ENCODE data around the gene ENOX1.

DNA sequence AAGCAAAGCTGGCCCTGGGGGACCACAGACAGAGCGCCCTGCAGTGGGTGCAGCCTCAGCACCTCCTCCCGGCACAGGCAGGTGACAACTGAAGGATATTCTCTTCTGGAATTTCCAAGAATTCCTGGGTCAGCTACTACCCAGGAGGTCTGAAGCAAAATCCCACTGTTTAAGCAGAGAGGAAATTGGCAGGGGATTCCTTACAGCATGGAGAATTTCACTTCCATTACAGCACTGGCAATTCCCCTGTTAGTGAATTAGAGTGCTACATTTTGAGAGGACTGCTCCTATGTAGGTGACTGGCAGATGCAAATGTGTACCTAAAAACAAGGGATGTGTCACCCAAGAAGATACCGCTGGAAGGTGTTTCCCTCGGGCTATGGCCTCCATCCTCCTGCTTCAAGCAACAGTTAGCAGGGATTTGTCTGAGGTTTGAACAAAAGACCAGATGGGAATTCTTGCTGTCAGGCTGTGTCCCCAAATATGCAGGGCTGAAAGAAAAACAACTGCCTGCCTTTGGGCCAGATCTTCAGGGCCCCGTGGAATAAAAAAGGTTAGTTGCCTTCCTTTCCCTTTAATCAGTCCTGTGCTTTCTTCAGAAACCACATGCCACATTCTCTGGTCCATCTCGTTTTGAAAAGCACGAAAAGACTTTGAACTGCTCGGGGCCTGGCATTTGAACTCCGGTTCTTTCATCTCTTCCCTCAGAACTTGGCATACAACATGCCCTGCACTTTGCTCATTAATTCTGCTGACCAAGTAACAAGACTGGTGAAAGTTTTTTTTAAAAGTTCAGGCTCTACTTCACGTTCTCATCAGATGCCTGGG is 466.9 kb downstream of the ENOX1 start:
- TF ChIP-seq, protein P1, sequence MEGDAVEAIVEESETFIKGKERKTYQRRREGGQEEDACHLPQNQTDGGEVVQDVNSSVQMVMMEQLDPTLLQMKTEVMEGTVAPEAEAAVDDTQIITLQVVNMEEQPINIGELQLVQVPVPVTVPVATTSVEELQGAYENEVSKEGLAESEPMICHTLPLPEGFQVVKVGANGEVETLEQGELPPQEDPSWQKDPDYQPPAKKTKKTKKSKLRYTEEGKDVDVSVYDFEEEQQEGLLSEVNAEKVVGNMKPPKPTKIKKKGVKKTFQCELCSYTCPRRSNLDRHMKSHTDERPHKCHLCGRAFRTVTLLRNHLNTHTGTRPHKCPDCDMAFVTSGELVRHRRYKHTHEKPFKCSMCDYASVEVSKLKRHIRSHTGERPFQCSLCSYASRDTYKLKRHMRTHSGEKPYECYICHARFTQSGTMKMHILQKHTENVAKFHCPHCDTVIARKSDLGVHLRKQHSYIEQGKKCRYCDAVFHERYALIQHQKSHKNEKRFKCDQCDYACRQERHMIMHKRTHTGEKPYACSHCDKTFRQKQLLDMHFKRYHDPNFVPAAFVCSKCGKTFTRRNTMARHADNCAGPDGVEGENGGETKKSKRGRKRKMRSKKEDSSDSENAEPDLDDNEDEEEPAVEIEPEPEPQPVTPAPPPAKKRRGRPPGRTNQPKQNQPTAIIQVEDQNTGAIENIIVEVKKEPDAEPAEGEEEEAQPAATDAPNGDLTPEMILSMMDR (IDR thresholded peaks at IDR 0.05; ENCODE audit: borderline replicate concordance, extremely low read depth, low read length, poor library complexity, severe bottlenecking), result no peak
- TF ChIP-seq EZH2 (IDR thresholded peaks at IDR 0.05; ENCODE audit: borderline replicate concordance, low read depth, low read length, severe bottlenecking), result no peak
